SU-DHL-6 (cell line): ENCODE results near the gene PHACTR2.

Experiments used
- H2AFZ ChIP-seq: fragments of 200-600 bp; sonication (generic); 2 replicates; pipeline ENCODE4 v1.6.1; 2014; ENCODE audit warnings: low read depth, mild to moderate bottlenecking, moderate library complexity, mixed read lengths, antibody characterized with exemption, low read length; ENCODE audit not compliant: severe bottlenecking
- H3F3A ChIP-seq: fragments of 200-600 bp; shearing (Covaris generic); 2 replicates; pipeline ENCODE4 v1.6.0; 2016; ENCODE audit warnings: antibody characterized with exemption, mild to moderate bottlenecking; ENCODE audit not compliant: insufficient read depth
- H3K27ac ChIP-seq: fragments of 200-600 bp; sonication (generic); 2 replicates; pipeline ENCODE4 v1.5.1; 2016; ENCODE audit warnings: low read depth, mild to moderate bottlenecking, low read length, moderate library complexity, mixed read lengths
- H3K27me3 ChIP-seq: fragments of 200-600 bp; sonication (generic), shearing (Covaris generic); 2 replicates; pipeline ENCODE4 v1.6.0; 2014; ENCODE audit warnings: mild to moderate bottlenecking, low read length
- H3K36me3 ChIP-seq: fragments of 200-600 bp; sonication (generic); 2 replicates; pipeline ENCODE4 v1.6.1; 2014; ENCODE audit warnings: mild to moderate bottlenecking, low read length, mixed read lengths
- H3K4me2 ChIP-seq: fragments of 300-600, 200-600 bp; shearing (Covaris generic), sonication (generic); 2 replicates; pipeline ENCODE4 v1.6.0; 2014; ENCODE audit warnings: low read length, low read depth, mild to moderate bottlenecking; ENCODE audit not compliant: poor library complexity, severe bottlenecking
- H3K4me3 ChIP-seq: fragments of 200-600 bp; sonication (generic); 2 replicates; pipeline ENCODE4 v1.5.1; 2014; ENCODE audit warnings: antibody characterized with exemption, low read length, mild to moderate bottlenecking, mixed read lengths; ENCODE audit not compliant: insufficient read depth, poor library complexity, severe bottlenecking
- H3K79me2 ChIP-seq: fragments of 200-600 bp; sonication (generic); 2 replicates; pipeline ENCODE4 v1.6.1; 2014; ENCODE audit warnings: mild to moderate bottlenecking, low read length, moderate library complexity; ENCODE audit not compliant: insufficient read depth
- H3K9ac ChIP-seq: fragments of 200-600 bp; sonication (generic); 2 replicates; pipeline ENCODE4 v1.7.0; 2014; ENCODE audit warnings: mild to moderate bottlenecking, low read length
- H3K9me2 ChIP-seq: fragments of 200-600 bp; sonication (generic); replicated peaks from 2 replicates; pipeline ENCODE4 v1.6.1; 2014; ENCODE audit warnings: low read length; ENCODE audit not compliant: insufficient read depth
- H3K9me3 ChIP-seq: fragments of 200-600 bp; sonication (generic); 2 replicates; pipeline ENCODE4 v1.6.1; 2014; ENCODE audit warnings: low read length, mixed read lengths; ENCODE audit not compliant: insufficient read depth
- H4K20me1 ChIP-seq: fragments of 200-600 bp; sonication (generic); 2 replicates; pipeline ENCODE4 v1.6.1; 2014; ENCODE audit warnings: low read depth, mild to moderate bottlenecking, antibody characterized with exemption, low read length, moderate library complexity, mixed read lengths
- CTCF ChIP-seq: fragments of 200-600 bp; sonication (generic); IDR thresholded peaks from one replicate; pipeline ENCODE4 v1.5.1; 2017; ENCODE audit warnings: antibody characterized with exemption, mild to moderate bottlenecking, low read length, moderate library complexity; ENCODE audit not compliant: insufficient read depth, poor library complexity, severe bottlenecking
- EZH2phosphoT487 ChIP-seq: fragments of 200-600 bp; sonication (generic), shearing (Covaris generic); conservative IDR thresholded peaks from 2 replicates; pipeline ENCODE4 v1.6.1; 2018; ENCODE audit warnings: mild to moderate bottlenecking, antibody characterized with exemption, low read length, moderate library complexity, mixed read lengths

The PHACTR2 gene

GRCh38 chr6:143744551-143745165 is 66.9 kb downstream of the PHACTR2 start:
- H3K27ac ChIP-seq, result no peak overlapping the region
- no peak overlapping the region for H2AFZ ChIP-seq
- no peaks in the 10 kb centered on the region for H3K9me2 ChIP-seq
- H3K4me2 ChIP-seq, result no peak overlapping the region
- H3K9ac ChIP-seq, result no peak overlapping the region
- no peak overlapping the region for H3K4me3 ChIP-seq
- H3K36me3 ChIP-seq, result no peaks in the 10 kb centered on the region
- H3F3A ChIP-seq, result no peaks in the 10 kb centered on the region
- H3K9me3 ChIP-seq, result no peaks in the 10 kb centered on the region
- H3K79me2 ChIP-seq, result no peaks in the 10 kb centered on the region
- no peaks in the 10 kb centered on the region for H4K20me1 ChIP-seq
- 0 out of 2 replicates have a peak, but pooled peaks cover 3% of the 10 kb centered on the region for H3K27me3 ChIP-seq
- TF ChIP-seq EZH2phosphoT487 (no peak), CTCF (no peak)

GRCh38 chr6:143745166-143746133 is 67.7 kb downstream of the PHACTR2 start:
- no peaks in the 10 kb centered on the region for H3K79me2 ChIP-seq
- H3K27ac ChIP-seq, result no peak overlapping the region
- no peak overlapping the region for H2AFZ ChIP-seq
- H3K4me3 ChIP-seq, result no peak overlapping the region
- no peak overlapping the region for H3K9ac ChIP-seq
- no peaks in the 10 kb centered on the region for H3K9me2 ChIP-seq
- H4K20me1 ChIP-seq, result no peaks in the 10 kb centered on the region
- H3K27me3 ChIP-seq, result peaks cover 3% of the 10 kb centered on the region; the same call in 1 of the 2 replicates
- no peaks in the 10 kb centered on the region for H3F3A ChIP-seq
- no peaks in the 10 kb centered on the region for H3K9me3 ChIP-seq
- TF ChIP-seq EZH2phosphoT487 (no peak), CTCF (no peak)
- no peak overlapping the region for H3K4me2 ChIP-seq
- H3K36me3 ChIP-seq, result no peaks in the 10 kb centered on the region

- Histone ChIP-seq H3K27me3 (peaks cover 3% of the 10 kb centered on the region; the same call in 1 of the 2 replicates), H4K20me1 (no peaks in the 10 kb centered on the region), H3K9me2 (no peaks in the 10 kb centered on the region), H3K79me2 (no peaks in the 10 kb centered on the region), H3F3A (no peaks in the 10 kb centered on the region), H3K9ac (no peak overlapping the region), H3K36me3 (no peaks in the 10 kb centered on the region), H3K27ac (no peak overlapping the region), H3K9me3 (no peaks in the 10 kb centered on the region), H3K4me2 (no peak overlapping the region), H2AFZ (no peak overlapping the region), H3K4me3 (no peak overlapping the region)
- TF ChIP-seq CTCF (no peak), EZH2phosphoT487 (no peak)
Observed at GRCh38 chr6:143746202-143747119, 68.7 kb downstream of the PHACTR2 start.
